KOPT-K1 (cell line): Measurements from ENCODE around the gene COL15A1.
"Not testable (repeated sequence)": the region's sequence is repeated elsewhere in the genome, so short reads cannot be mapped to it uniquely, and the experiment has no call there.

ENCODE experiments used
- H3K27ac ChIP-seq: fragments of 200-600 bp; sonication (generic); 2 replicates; pipeline ENCODE4 v1.5.1; 2016; ENCODE audit warnings: antibody characterized with exemption, mild to moderate bottlenecking, low read depth, low read length; ENCODE audit not compliant: poor library complexity, severe bottlenecking
- H3K36me3 ChIP-seq: fragments of 200-600 bp; sonication (generic); 2 replicates; pipeline ENCODE4 v1.5.1; 2017; ENCODE audit warnings: antibody characterized with exemption, mild to moderate bottlenecking, low read length, moderate library complexity; ENCODE audit not compliant: insufficient read depth
- H3K9me3 ChIP-seq: fragments of 200-600 bp; sonication (generic); 2 replicates; pipeline ENCODE4 v1.5.1; 2017; ENCODE audit warnings: antibody characterized with exemption, low read length, mild to moderate bottlenecking; ENCODE audit not compliant: insufficient read depth, poor library complexity, severe bottlenecking

The COL15A1 gene

GRCh38 chr9:99099806-99100585 is 156.3 kb downstream of the COL15A1 start:
- not testable (repeated sequence) for H3K36me3 ChIP-seq, H3K27ac ChIP-seq, H3K9me3 ChIP-seq

GRCh38 chr9:99101271-99101670 is 157.6 kb downstream of the COL15A1 start:
- H3K27ac ChIP-seq, result no peak overlapping the region
- H3K36me3 ChIP-seq, result no peaks in the 10 kb centered on the region
- no peaks in the 10 kb centered on the region for H3K9me3 ChIP-seq

GRCh38 chr9:99101812-99102211 is 158.1 kb downstream of the COL15A1 start:
- Histone ChIP-seq H3K9me3 (no peaks in the 10 kb centered on the region), H3K36me3 (no peaks in the 10 kb centered on the region), H3K27ac (no peak overlapping the region)

GRCh38 chr9:99103054-99103895 is 159.6 kb downstream of the COL15A1 start:
- H3K27ac ChIP-seq, result no peak overlapping the region
- no peaks in the 10 kb centered on the region for H3K36me3 ChIP-seq
- no peaks in the 10 kb centered on the region for H3K9me3 ChIP-seq

- Histone ChIP-seq H3K27ac (peak overlapping the region; percentile 57), H3K9me3 (no peaks in the 10 kb centered on the region), H3K36me3 (no peaks in the 10 kb centered on the region)
These were observed 160.3 kb downstream of the COL15A1 start for GRCh38 chr9:99103901-99104458.

- Histone ChIP-seq H3K27ac (peak within 1 kb of the TSS; percentile 57), H3K9me3 (no peaks in the 10 kb centered on the region), H3K36me3 (no peaks in the 10 kb centered on the region)
These were observed 160.9 kb downstream of the COL15A1 start, which contains the start of gene TGFBR1 for GRCh38 chr9:99104459-99105151. Gene TGFBR1 (plus strand): TSS chr9:99105113. CDS start chr9:99105206, 93 bp downstream.

GRCh38 chr9:99105152-99106043 is 161.7 kb downstream of the COL15A1 start:
- H3K27ac ChIP-seq, result peak overlapping the region; percentile 57
- no peaks in the 10 kb centered on the region for H3K36me3 ChIP-seq
- no peaks in the 10 kb centered on the region for H3K9me3 ChIP-seq

- Histone ChIP-seq H3K27ac (peak overlapping the region; percentile 57), H3K36me3 (no peaks in the 10 kb centered on the region), H3K9me3 (no peaks in the 10 kb centered on the region)
These were observed 162.3 kb downstream of the COL15A1 start for GRCh38 chr9:99106044-99106375.

- H3K27ac ChIP-seq, result no peak overlapping the region
- no peaks in the 10 kb centered on the region for H3K36me3 ChIP-seq
- no peaks in the 10 kb centered on the region for H3K9me3 ChIP-seq
These were observed 163.7 kb downstream of the COL15A1 start for GRCh38 chr9:99107421-99107820.

- no peaks in the 10 kb centered on the region for H3K36me3 ChIP-seq
- H3K9me3 ChIP-seq, result no peaks in the 10 kb centered on the region
- no peak overlapping the region for H3K27ac ChIP-seq
These were observed 164.4 kb downstream of the COL15A1 start for GRCh38 chr9:99108131-99108530.

GRCh38 chr9:99109522-99109921 is 165.8 kb downstream of the COL15A1 start:
- Histone ChIP-seq H3K9me3 (no peaks in the 10 kb centered on the region), H3K27ac (no peak overlapping the region), H3K36me3 (no peaks in the 10 kb centered on the region)

- no peaks in the 10 kb centered on the region for H3K9me3 ChIP-seq
- no peak overlapping the region for H3K27ac ChIP-seq
These were observed 169.2 kb downstream of the COL15A1 start for GRCh38 chr9:99112750-99113413.

GRCh38 chr9:99113414-99114048 is 169.8 kb downstream of the COL15A1 start:
- H3K9me3 ChIP-seq, result no peaks in the 10 kb centered on the region
- no peaks in the 10 kb centered on the region for H3K36me3 ChIP-seq
- H3K27ac ChIP-seq, result no peak overlapping the region

More at GRCh38 chr9:99112750-99113413, 169.2 kb downstream of the COL15A1 start:
- H3K36me3 ChIP-seq, result no peaks in the 10 kb centered on the region
